Keratinocyte (primary cell): ENCODE measurements around the gene WDR11. TPM values are rescaled to one million over a fixed set of nuclear protein-coding genes. Genes with fewer than 3 reads are reported as not detected.

Experiments used
- DNase-seq: peaks from one replicate; pipeline ENCODE4 v3.0.0-alpha.2; 2011; ENCODE audit warnings: low read depth, missing footprints, low spot score
- FAIRE-seq: peaks from 2 replicates; lab custom pipeline; 2011; peaks lifted over from hg19 to GRCh38; lab: Jason Lieb, UNC
- H2AFZ ChIP-seq: 2 replicates; pipeline ENCODE4 v1.6.0; 2012; ENCODE audit warnings: low read length, control low read depth, inconsistent platforms; ENCODE audit not compliant: control insufficient read depth
- H3K27ac ChIP-seq: 2 replicates; pipeline ENCODE4 v1.5.1; 2011; ENCODE audit warnings: low read length; ENCODE audit not compliant: control insufficient read depth, insufficient read depth
- H3K27me3 ChIP-seq: 3 replicates; pipeline ENCODE4 v1.6.0; 2011; ENCODE audit warnings: low read length; ENCODE audit not compliant: control insufficient read depth, insufficient read depth; ENCODE audit errors: extremely low read depth
- H3K36me3 ChIP-seq, 2 experiments: 2 replicates in 1 of 2; 3 replicates in 1 of 2; pipeline ENCODE4 v1.5.1; 2011; ENCODE audit warnings: low read length in 2 of 2, mild to moderate bottlenecking in 1 of 2; ENCODE audit not compliant: control insufficient read depth in 2 of 2, insufficient read depth in 2 of 2; ENCODE audit errors: extremely low read depth in 1 of 2
- H3K4me1 ChIP-seq: 3 replicates; pipeline ENCODE4 v1.5.1; 2011; ENCODE audit warnings: low read length; ENCODE audit not compliant: control insufficient read depth, insufficient read depth; ENCODE audit errors: extremely low read depth
- H3K4me2 ChIP-seq: 3 replicates; pipeline ENCODE4 v1.6.0; 2011; ENCODE audit warnings: low read depth, low read length; ENCODE audit not compliant: control insufficient read depth, insufficient read depth; ENCODE audit errors: extremely low read depth
- H3K4me3 ChIP-seq, 3 experiments: fragments of 200-600 bp in 1 of 3; sonication (generic) in 1 of 3; 2 replicates in 2 of 3; 3 replicates in 1 of 3; pipeline ENCODE4 v1.5.1; 2011 to 2016; ENCODE audit warnings: low read length in 3 of 3, mild to moderate bottlenecking in 3 of 3, control low read depth in 2 of 3, inconsistent platforms in 1 of 3, low read depth in 1 of 3, mixed read lengths in 1 of 3, mixed run types in 1 of 3, moderate library complexity in 1 of 3; ENCODE audit not compliant: control insufficient read depth in 2 of 3, insufficient read depth in 2 of 3; ENCODE audit errors: extremely low read depth in 1 of 3
- H3K79me2 ChIP-seq: 2 replicates; pipeline ENCODE4 v1.6.0; 2012; ENCODE audit warnings: low read length; ENCODE audit not compliant: control insufficient read depth, insufficient read depth
- H3K9ac ChIP-seq: 3 replicates; pipeline ENCODE4 v1.6.0; 2011; ENCODE audit warnings: low read length; ENCODE audit not compliant: control insufficient read depth, insufficient read depth; ENCODE audit errors: extremely low read depth
- H3K9me1 ChIP-seq: 3 replicates; pipeline ENCODE4 v1.6.0; 2011; ENCODE audit warnings: low read length; ENCODE audit not compliant: control insufficient read depth, insufficient read depth; ENCODE audit errors: extremely low read depth
- H3K9me3 ChIP-seq: 2 replicates; pipeline ENCODE4 v1.5.1; 2012; ENCODE audit warnings: low read depth, low read length; ENCODE audit not compliant: control insufficient read depth
- H4K20me1 ChIP-seq: 3 replicates; pipeline ENCODE4 v1.6.0; 2011; ENCODE audit warnings: low read length; ENCODE audit not compliant: control insufficient read depth, insufficient read depth; ENCODE audit errors: extremely low read depth
- EZH2 ChIP-seq: IDR thresholded peaks from one replicate; pipeline ENCODE4 v1.6.1; 2012; ENCODE audit warnings: inconsistent platforms, mild to moderate bottlenecking, low read length, moderate library complexity
- dilution Hi-C: fragments of 300-500 bp; cut with MboI; formaldehyde crosslinking; loops from one replicate; pipeline ENCODE4 v1.7.0; 2020; ENCODE audit warnings: low sequenced_read_pairs; ENCODE audit not compliant: extremely low pct_ligation_motif_present
- polyA plus RNA-seq, 5 experiments: library from polyadenylated mRNA; depleted of rRNA in 3 of 5; stranded (reverse) in 3 of 5; stranded (forward) in 1 of 5; unstranded in 1 of 5; fragments of >200 nt; gene quantifications; 1 replicate in 1 of 5; 2 replicates in 3 of 5; 3 replicates in 1 of 5; pipeline versions ENCODE4 v1.2.1 to v1.2.3, GENCODE V29; 2011 to 2012; ENCODE audit warnings: missing spikeins in 2 of 5, low read depth in 1 of 5, low replicate concordance in 1 of 5
- TF ChIP-seq, protein P1 (sequence below), 3 experiments: IDR thresholded peaks in 1 of 3; conservative IDR thresholded peaks in 1 of 3; optimal IDR thresholded peaks in 1 of 3; 2 replicates in 2 of 3; 3 replicates in 1 of 3; pipeline versions ENCODE3 to v1.5.1; 2011; ENCODE audit warnings: low read length in 3 of 3, mild to moderate bottlenecking in 3 of 3, moderate library complexity in 2 of 3, control low read depth in 1 of 3, inconsistent platforms in 1 of 3; ENCODE audit not compliant: insufficient read depth in 2 of 3; ENCODE audit errors: extremely low read depth in 1 of 3

The WDR11 gene
- polyA plus RNA-seq, 1 donor (not counting 4 experiments of a cell fraction or from before 2014, with no cell fraction given) = 79.2 TPM

DNA sequence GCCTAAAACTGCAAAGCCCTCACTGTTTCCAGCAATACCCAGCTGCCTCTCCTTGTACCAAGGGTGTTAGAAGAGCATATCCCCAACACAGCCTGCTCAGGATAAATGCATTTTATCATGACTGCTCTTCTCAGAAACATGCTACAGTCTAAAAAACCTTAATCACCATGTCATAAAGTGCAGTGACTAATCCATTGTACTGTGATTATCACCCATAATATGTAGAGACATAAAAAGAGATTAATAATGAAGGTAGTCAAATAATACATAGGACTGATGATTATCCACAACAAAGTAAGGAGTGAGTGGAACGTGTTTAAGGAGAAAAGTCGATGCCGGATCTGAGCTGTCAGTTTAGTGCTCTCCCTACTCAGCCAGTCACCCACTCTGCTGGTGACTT lies 12.2 kb upstream of the WDR11 start:
- no peaks in the 10 kb centered on the region for H3K9me3 ChIP-seq
- no peak for DNase-seq
- H4K20me1 ChIP-seq = no peaks in the 10 kb centered on the region
- no peak overlapping the region for H2AFZ ChIP-seq
- H3K79me2 ChIP-seq = no peaks in the 10 kb centered on the region
- TF ChIP-seq, protein P1, sequence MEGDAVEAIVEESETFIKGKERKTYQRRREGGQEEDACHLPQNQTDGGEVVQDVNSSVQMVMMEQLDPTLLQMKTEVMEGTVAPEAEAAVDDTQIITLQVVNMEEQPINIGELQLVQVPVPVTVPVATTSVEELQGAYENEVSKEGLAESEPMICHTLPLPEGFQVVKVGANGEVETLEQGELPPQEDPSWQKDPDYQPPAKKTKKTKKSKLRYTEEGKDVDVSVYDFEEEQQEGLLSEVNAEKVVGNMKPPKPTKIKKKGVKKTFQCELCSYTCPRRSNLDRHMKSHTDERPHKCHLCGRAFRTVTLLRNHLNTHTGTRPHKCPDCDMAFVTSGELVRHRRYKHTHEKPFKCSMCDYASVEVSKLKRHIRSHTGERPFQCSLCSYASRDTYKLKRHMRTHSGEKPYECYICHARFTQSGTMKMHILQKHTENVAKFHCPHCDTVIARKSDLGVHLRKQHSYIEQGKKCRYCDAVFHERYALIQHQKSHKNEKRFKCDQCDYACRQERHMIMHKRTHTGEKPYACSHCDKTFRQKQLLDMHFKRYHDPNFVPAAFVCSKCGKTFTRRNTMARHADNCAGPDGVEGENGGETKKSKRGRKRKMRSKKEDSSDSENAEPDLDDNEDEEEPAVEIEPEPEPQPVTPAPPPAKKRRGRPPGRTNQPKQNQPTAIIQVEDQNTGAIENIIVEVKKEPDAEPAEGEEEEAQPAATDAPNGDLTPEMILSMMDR (optimal IDR thresholded peaks at IDR 0.05 in 1 of 3, IDR thresholded peaks at IDR 0.05 in 1 of 3, conservative IDR thresholded peaks at IDR 0.05 in 1 of 3; ENCODE audit: extremely low read depth in 1 of 3, insufficient read depth in 2 of 3, low read length in 3 of 3) = no peak
- TF ChIP-seq EZH2 = no peak
- no peaks in the 10 kb centered on the region for H3K9me1 ChIP-seq
- no peaks in the 10 kb centered on the region for H3K36me3 ChIP-seq
- dilution Hi-C loops = no loop called here
- no peak overlapping the region for H3K4me3 ChIP-seq
- H3K27me3 ChIP-seq = peaks cover 2% of the 10 kb centered on the region
- H3K9ac ChIP-seq = no peak overlapping the region
- no peak overlapping the region for H3K27ac ChIP-seq
- no peaks in the 10 kb centered on the region for H3K4me1 ChIP-seq
- H3K4me2 ChIP-seq = no peak overlapping the region
- no peak for FAIRE-seq

DNA sequence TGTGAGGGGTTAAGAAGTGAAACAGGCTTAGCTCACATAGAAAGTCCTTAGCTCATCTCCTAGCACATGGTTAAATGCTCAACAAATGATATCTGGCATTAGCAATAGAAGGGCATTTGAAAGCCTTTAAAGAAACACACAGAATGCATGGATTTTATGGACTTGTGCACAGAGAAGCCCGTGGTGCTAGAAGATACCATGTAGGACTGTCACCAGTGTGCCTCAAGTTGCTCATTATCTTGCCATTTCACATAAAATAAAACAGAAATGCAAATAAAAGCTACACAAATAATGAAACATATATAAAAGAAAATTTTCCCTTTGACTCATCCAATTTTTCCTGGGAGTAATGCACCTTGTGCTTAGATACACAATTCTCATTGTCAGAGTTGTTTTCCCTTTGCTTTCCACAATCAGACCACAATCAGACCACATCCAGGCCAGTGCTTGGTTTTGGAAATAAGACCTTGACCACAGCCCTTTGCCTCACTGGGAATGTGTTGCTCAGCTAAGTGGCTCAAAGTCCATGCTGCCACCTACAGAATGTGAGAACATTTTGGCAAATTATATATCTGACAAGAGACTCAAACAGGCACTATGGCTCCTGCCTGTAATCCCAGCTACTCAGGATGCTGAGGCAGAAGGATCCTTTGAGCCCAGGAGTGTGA lies 9.5 kb upstream of the WDR11 start:
- no peak overlapping the region for H3K4me3 ChIP-seq
- H2AFZ ChIP-seq = no peak overlapping the region
- no peak overlapping the region for H3K9ac ChIP-seq
- no peaks in the 10 kb centered on the region for H3K4me1 ChIP-seq
- no peaks in the 10 kb centered on the region for H3K9me1 ChIP-seq
- H3K36me3 ChIP-seq = no peaks in the 10 kb centered on the region
- FAIRE-seq = no peak
- H3K9me3 ChIP-seq = no peaks in the 10 kb centered on the region
- H3K27ac ChIP-seq = no peak overlapping the region
- H3K79me2 ChIP-seq = no peaks in the 10 kb centered on the region
- no peak for TF ChIP-seq EZH2
- TF ChIP-seq, protein P1 (optimal IDR thresholded peaks at IDR 0.05 in 1 of 3, IDR thresholded peaks at IDR 0.05 in 1 of 3, conservative IDR thresholded peaks at IDR 0.05 in 1 of 3; ENCODE audit: extremely low read depth in 1 of 3, insufficient read depth in 2 of 3, low read length in 3 of 3) = no peak
- peaks cover 2% of the 10 kb centered on the region for H3K27me3 ChIP-seq
- no peak overlapping the region for H3K4me2 ChIP-seq
- dilution Hi-C loops = no loop called here
- no peaks in the 10 kb centered on the region for H4K20me1 ChIP-seq
- DNase-seq = no peak
